ENCODE measurements around the gene STH. TPM values are rescaled to one million over a fixed set of nuclear protein-coding genes. Genes with fewer than 3 reads are reported as not detected.

Gene STH
- total and polyA plus RNA-seq, 2 donors (not counting 1 experiment from before 2014, with no cell fraction given) = not detected

DNA sequence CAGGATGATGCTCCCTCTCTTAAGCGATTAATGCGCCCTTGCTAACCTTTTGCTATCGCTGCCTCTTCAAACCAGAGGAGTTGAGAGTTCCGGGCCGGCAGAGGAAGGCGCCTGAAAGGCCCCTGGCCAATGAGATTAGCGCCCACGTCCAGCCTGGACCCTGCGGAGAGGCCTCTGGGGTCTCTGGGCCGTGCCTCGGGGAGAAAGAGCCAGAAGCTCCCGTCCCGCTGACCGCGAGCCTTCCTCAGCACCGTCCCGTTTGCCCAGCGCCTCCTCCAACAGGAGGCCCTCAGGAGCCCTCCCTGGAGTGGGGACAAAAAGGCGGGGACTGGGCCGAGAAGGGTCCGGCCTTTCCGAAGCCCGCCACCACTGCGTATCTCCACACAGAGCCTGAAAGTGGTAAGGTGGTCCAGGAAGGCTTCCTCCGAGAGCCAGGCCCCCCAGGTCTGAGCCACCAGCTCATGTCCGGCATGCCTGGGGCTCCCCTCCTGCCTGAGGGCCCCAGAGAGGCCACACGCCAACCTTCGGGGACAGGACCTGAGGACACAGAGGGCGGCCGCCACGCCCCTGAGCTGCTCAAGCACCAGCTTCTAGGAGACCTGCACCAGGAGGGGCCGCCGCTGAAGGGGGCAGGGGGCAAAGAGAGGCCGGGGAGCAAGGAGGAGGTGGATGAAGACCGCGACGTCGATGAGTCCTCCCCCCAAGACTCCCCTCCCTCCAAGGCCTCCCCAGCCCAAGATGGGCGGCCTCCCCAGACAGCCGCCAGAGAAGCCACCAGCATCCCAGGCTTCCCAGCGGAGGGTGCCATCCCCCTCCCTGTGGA lies 16.0 kb upstream of the STH start:
- Histone ChIP-seq H3K4me2 (ENCODE audit: extremely low read depth, insufficient read depth, low read length) (no peak overlapping the region), H2AFZ (ENCODE audit: low read length) (no peak overlapping the region), H3K4me3 (replicated peaks in 1 of 4; ENCODE audit: control extremely low read depth in 1 of 4, insufficient read depth in 1 of 4, low read depth in 3 of 4, low read length in 4 of 4) (no peak overlapping the region), H3K79me2 (ENCODE audit: control insufficient read depth, insufficient read depth, low read length) (no peaks in the 10 kb centered on the region), H3K27me3 (ENCODE audit: control insufficient read depth, insufficient read depth, low read length) (peaks cover 2% of the 10 kb centered on the region), H4K20me1 (ENCODE audit: control insufficient read depth, extremely low read depth, insufficient read depth, low read length) (no peaks in the 10 kb centered on the region), H3K4me1 (ENCODE audit: control insufficient read depth, extremely low read depth, insufficient read depth, low read length) (no peaks in the 10 kb centered on the region), H3K9ac (ENCODE audit: insufficient read depth, low read length) (no peak overlapping the region), H3K9me3 (ENCODE audit: control insufficient read depth, insufficient read depth, low read depth, low read length) (no peaks in the 10 kb centered on the region), H3K27ac (ENCODE audit: insufficient read depth, low read length) (no peak overlapping the region), H3K36me3 (ENCODE audit: control insufficient read depth, insufficient read depth, low read length) (no peaks in the 10 kb centered on the region)
- no peak for DNase-seq (ENCODE audit: low read depth in 2 of 2)
- TF ChIP-seq, protein P1, sequence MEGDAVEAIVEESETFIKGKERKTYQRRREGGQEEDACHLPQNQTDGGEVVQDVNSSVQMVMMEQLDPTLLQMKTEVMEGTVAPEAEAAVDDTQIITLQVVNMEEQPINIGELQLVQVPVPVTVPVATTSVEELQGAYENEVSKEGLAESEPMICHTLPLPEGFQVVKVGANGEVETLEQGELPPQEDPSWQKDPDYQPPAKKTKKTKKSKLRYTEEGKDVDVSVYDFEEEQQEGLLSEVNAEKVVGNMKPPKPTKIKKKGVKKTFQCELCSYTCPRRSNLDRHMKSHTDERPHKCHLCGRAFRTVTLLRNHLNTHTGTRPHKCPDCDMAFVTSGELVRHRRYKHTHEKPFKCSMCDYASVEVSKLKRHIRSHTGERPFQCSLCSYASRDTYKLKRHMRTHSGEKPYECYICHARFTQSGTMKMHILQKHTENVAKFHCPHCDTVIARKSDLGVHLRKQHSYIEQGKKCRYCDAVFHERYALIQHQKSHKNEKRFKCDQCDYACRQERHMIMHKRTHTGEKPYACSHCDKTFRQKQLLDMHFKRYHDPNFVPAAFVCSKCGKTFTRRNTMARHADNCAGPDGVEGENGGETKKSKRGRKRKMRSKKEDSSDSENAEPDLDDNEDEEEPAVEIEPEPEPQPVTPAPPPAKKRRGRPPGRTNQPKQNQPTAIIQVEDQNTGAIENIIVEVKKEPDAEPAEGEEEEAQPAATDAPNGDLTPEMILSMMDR (conservative IDR thresholded peaks at IDR 0.05 in 1 of 2, IDR thresholded peaks at IDR 0.05 in 1 of 2; ENCODE audit: low read depth in 1 of 2, low read length in 2 of 2) = no peak
- TF ChIP-seq EZH2 (IDR thresholded peaks at IDR 0.05; ENCODE audit: low read length, missing control alignments) = no peak

DNA sequence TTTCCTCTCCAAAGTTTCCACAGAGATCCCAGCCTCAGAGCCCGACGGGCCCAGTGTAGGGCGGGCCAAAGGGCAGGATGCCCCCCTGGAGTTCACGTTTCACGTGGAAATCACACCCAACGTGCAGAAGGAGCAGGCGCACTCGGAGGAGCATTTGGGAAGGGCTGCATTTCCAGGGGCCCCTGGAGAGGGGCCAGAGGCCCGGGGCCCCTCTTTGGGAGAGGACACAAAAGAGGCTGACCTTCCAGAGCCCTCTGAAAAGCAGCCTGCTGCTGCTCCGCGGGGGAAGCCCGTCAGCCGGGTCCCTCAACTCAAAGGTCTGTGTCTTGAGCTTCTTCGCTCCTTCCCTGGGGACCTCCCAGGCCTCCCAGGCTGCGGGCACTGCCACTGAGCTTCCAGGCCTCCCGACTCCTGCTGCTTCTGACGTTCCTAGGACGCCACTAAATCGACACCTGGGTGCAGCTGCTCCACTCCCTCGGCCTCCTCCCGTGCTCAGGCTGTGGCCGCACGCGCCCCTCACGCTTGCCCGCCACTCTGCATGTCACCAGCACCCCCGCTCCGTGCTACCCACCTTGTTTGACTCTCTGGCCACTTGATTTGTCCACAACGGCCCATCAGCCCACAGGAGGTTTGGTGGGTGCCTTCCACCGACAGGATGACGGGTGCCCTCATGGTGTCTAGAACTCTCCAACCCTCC lies 15.3 kb upstream of the STH start:
- H3K4me2 ChIP-seq (ENCODE audit: extremely low read depth, insufficient read depth, low read length) = no peak overlapping the region
- no peak for DNase-seq (ENCODE audit: low read depth in 2 of 2)
- no peaks in the 10 kb centered on the region for H3K36me3 ChIP-seq (ENCODE audit: control insufficient read depth, insufficient read depth, low read length)
- no peaks in the 10 kb centered on the region for H3K4me1 ChIP-seq (ENCODE audit: control insufficient read depth, extremely low read depth, insufficient read depth, low read length)
- no peak for TF ChIP-seq EZH2 (IDR thresholded peaks at IDR 0.05; ENCODE audit: low read length, missing control alignments)
- TF ChIP-seq, protein P1 (conservative IDR thresholded peaks at IDR 0.05 in 1 of 2, IDR thresholded peaks at IDR 0.05 in 1 of 2; ENCODE audit: low read depth in 1 of 2, low read length in 2 of 2) = no peak
- no peak overlapping the region for H3K27ac ChIP-seq (ENCODE audit: insufficient read depth, low read length)
- no peak overlapping the region for H3K4me3 ChIP-seq (replicated peaks in 1 of 4; ENCODE audit: control extremely low read depth in 1 of 4, insufficient read depth in 1 of 4, low read depth in 3 of 4, low read length in 4 of 4)
- no peak overlapping the region for H3K9ac ChIP-seq (ENCODE audit: insufficient read depth, low read length)
- H3K27me3 ChIP-seq (ENCODE audit: control insufficient read depth, insufficient read depth, low read length) = peaks cover 2% of the 10 kb centered on the region
- H4K20me1 ChIP-seq (ENCODE audit: control insufficient read depth, extremely low read depth, insufficient read depth, low read length) = no peaks in the 10 kb centered on the region
- H3K9me3 ChIP-seq (ENCODE audit: control insufficient read depth, insufficient read depth, low read depth, low read length) = no peaks in the 10 kb centered on the region
- no peak overlapping the region for H2AFZ ChIP-seq (ENCODE audit: low read length)
- no peaks in the 10 kb centered on the region for H3K79me2 ChIP-seq (ENCODE audit: control insufficient read depth, insufficient read depth, low read length)

DNA sequence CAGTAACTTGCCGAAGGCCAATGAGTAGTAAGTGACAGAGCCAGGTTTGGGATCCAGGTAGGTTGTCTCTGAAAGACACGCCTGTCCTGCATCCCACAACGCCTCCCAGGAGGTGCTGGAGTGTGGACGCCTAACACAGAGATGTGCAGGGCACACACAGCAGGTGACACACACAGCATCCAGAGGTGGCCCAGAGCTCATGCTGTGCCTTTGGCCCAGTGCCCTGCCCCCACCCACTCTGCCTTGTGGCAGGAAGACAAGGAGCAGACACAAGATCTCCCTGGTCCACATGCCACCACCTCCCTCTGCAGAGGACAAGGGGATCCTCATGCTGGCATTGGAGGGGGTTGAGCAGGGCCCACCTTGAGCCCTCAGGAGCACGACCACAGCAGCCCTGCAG lies 14.7 kb upstream of the STH start:
- no peak overlapping the region for H3K4me2 ChIP-seq (ENCODE audit: extremely low read depth, insufficient read depth, low read length)
- H3K79me2 ChIP-seq (ENCODE audit: control insufficient read depth, insufficient read depth, low read length) = no peaks in the 10 kb centered on the region
- H3K36me3 ChIP-seq (ENCODE audit: control insufficient read depth, insufficient read depth, low read length) = no peaks in the 10 kb centered on the region
- no peak for DNase-seq (ENCODE audit: low read depth in 2 of 2)
- no peak overlapping the region for H3K9ac ChIP-seq (ENCODE audit: insufficient read depth, low read length)
- no peak overlapping the region for H2AFZ ChIP-seq (ENCODE audit: low read length)
- H3K27ac ChIP-seq (ENCODE audit: insufficient read depth, low read length) = no peak overlapping the region
- H3K9me3 ChIP-seq (ENCODE audit: control insufficient read depth, insufficient read depth, low read depth, low read length) = no peaks in the 10 kb centered on the region
- no peaks in the 10 kb centered on the region for H3K4me1 ChIP-seq (ENCODE audit: control insufficient read depth, extremely low read depth, insufficient read depth, low read length)
- peaks cover 2% of the 10 kb centered on the region for H3K27me3 ChIP-seq (ENCODE audit: control insufficient read depth, insufficient read depth, low read length)
- no peak for TF ChIP-seq EZH2 (IDR thresholded peaks at IDR 0.05; ENCODE audit: low read length, missing control alignments)
- TF ChIP-seq, protein P1 (conservative IDR thresholded peaks at IDR 0.05 in 1 of 2, IDR thresholded peaks at IDR 0.05 in 1 of 2; ENCODE audit: low read depth in 1 of 2, low read length in 2 of 2) = no peak
- no peak overlapping the region for H3K4me3 ChIP-seq (replicated peaks in 1 of 4; ENCODE audit: control extremely low read depth in 1 of 4, insufficient read depth in 1 of 4, low read depth in 3 of 4, low read length in 4 of 4)
- H4K20me1 ChIP-seq (ENCODE audit: control insufficient read depth, extremely low read depth, insufficient read depth, low read length) = no peaks in the 10 kb centered on the region
